Upper lobe of left lung (tissue), 6 donors: ENCODE data around the gene FBXW7. TPM values are rescaled to one million over a fixed set of nuclear protein-coding genes. Genes with fewer than 3 reads are reported as not detected.
A peak's percentile ranks its signal among the peaks of the same experiment; 100 is the strongest.

ENCODE experiments used
- ATAC-seq, 2 donors: fragments of 200-7000 bp; cut with Tn5 transposase; one replicate each; pipeline ENCODE4 v1.9.1; 2022; ENCODE audit warnings: mild to moderate bottlenecking in 2 of 2, moderate library complexity in 2 of 2; ENCODE audit not compliant: low FRiP score in 2 of 2
- DNase-seq, 2 donors: peaks; one replicate each; pipeline ENCODE4 v3.0.0-alpha.2; 2019 to 2020
- H3K27ac ChIP-seq, 4 donors: fragments of 200-600 bp; sonication (generic); one replicate each; pipeline ENCODE4 v1.5.1; 2016 to 2019
- H3K27me3 ChIP-seq, 4 donors: fragments of 200-600 bp; sonication (generic); one replicate each; pipeline ENCODE4 v1.5.1; 2017 to 2019
- H3K36me3 ChIP-seq, 4 donors: fragments of 200-600 bp; sonication (generic); one replicate each; pipeline ENCODE4 v1.5.1; 2016 to 2019
- H3K4me1 ChIP-seq, 4 donors: fragments of 200-600 bp; sonication (generic); one replicate each; pipeline ENCODE4 v1.5.1; 2018 to 2019
- H3K4me3 ChIP-seq, 4 donors: fragments of 200-600 bp; sonication (generic); one replicate each; pipeline ENCODE4 v1.5.1; 2017 to 2019; ENCODE audit warnings: mild to moderate bottlenecking in 2 of 4, moderate library complexity in 1 of 4
- H3K9me3 ChIP-seq, 4 donors: fragments of 200-600 bp; sonication (generic); one replicate each; pipeline ENCODE4 v1.5.1; 2018 to 2019
- CTCF ChIP-seq, 6 experiments: fragments of 450-650 bp in 4 of 6; fragments of 200-600 bp in 2 of 6; sonication (generic) in 2 of 6; IDR thresholded peaks; one replicate each; pipeline ENCODE4 v1.5.1; 2016 to 2019; ENCODE audit warnings: antibody characterized with exemption in 6 of 6
- EP300 ChIP-seq, 4 donors: sonication (generic); formaldehyde crosslinking; IDR thresholded peaks; one replicate each; pipeline ENCODE4 v1.5.1; 2017; ENCODE audit warnings: antibody characterized with exemption in 4 of 4, control low read depth in 2 of 4
- POLR2A ChIP-seq, 4 donors: fragments of 450-650 bp; IDR thresholded peaks; one replicate each; pipeline ENCODE4 v1.5.1; 2016 to 2017; ENCODE audit warnings: antibody characterized with exemption in 4 of 4, mild to moderate bottlenecking in 2 of 4
- POLR2AphosphoS5 ChIP-seq, 2 donors: sonication (generic); formaldehyde crosslinking; IDR thresholded peaks; one replicate each; pipeline ENCODE4 v1.5.1; 2017; ENCODE audit warnings: antibody characterized with exemption in 2 of 2
- WGBS, 2 donors: methylation state at CpG; one replicate each; pipeline ENCODE4 v1.1.5; 2017 to 2018; 5-methylcytosine and 5-hydroxymethylcytosine counted together
- total RNA-seq, 6 donors: library from RNA; depleted of rRNA in 4 of 6; stranded (reverse); fragments of >200 nt in 4 of 6; gene quantifications; one replicate each; pipeline versions ENCODE4 v1.1.0 to v1.2.1, GENCODE V29; 2016 to 2021
- donor health status: DM: no; HTN: no; CAD: no; lungs with moderate emphysema.
- donor health status: DM: no; HTN: yes; CAD: no; lungs with severe emphysema.

Gene FBXW7
- total RNA-seq, 6 donors from 2014 or later: 36.5 to 116 (median 52.5) TPM

GRCh38 chr4:152385551-152385950 is 150.3 kb downstream of the FBXW7 start:
- no peak for DNase-seq
- 19 to 38% methylated on average over 1 of the region's 1 CpG for WGBS, 2 donors
- no peak overlapping the region for H3K4me3 ChIP-seq
- no peaks in the 10 kb centered on the region for H3K27me3 ChIP-seq
- H3K4me1 ChIP-seq: peaks cover 4 to 11% (median 7%) of the 10 kb centered on the region in 4 donors
- TF ChIP-seq POLR2AphosphoS5 (IDR thresholded peaks at IDR 0.05): no peak
- TF ChIP-seq CTCF (IDR thresholded peaks at IDR 0.05): peak in 5 of 6 experiments; percentile 41 to 57 (median 49)
- H3K27ac ChIP-seq: no peak overlapping the region
- no peaks in the 10 kb centered on the region for H3K9me3 ChIP-seq
- ATAC-seq: no peak
- H3K36me3 ChIP-seq: no peaks in the 10 kb centered on the region

- H3K4me1 ChIP-seq: peaks cover 4 to 11% (median 7%) of the 10 kb centered on the region in 4 donors
Observed at GRCh38 chr4:152382057-152382785, 153.7 kb downstream of the FBXW7 start.

GRCh38 chr4:152380919-152381318 is 155.0 kb downstream of the FBXW7 start:
- DNase-seq: no peak
- Histone ChIP-seq H3K27ac (peak overlapping the region in 3 of 4 donors; percentile 5 to 46 (median 43)), H3K9me3 (no peaks in the 10 kb centered on the region), H3K4me3 (peak overlapping the region in 1 of 4 donors; percentile 18), H3K36me3 (no peaks in the 10 kb centered on the region), H3K27me3 (no peaks in the 10 kb centered on the region), H3K4me1 (peaks cover 4 to 11% (median 7%) of the 10 kb centered on the region in 4 donors)
- 90 to 94% methylated on average over 2 of the region's 2 CpGs for WGBS, 2 donors
- ATAC-seq: no peak
- TF ChIP-seq POLR2A (IDR thresholded peaks at IDR 0.05) (no peak), POLR2AphosphoS5 (IDR thresholded peaks at IDR 0.05) (no peak), EP300 (IDR thresholded peaks at IDR 0.05) (no peak), CTCF (IDR thresholded peaks at IDR 0.05) (no peak)

More at GRCh38 chr4:152382057-152382785, 153.7 kb downstream of the FBXW7 start:
- WGBS, 2 donors: 64% methylated on average over 4 of the region's 4 CpGs
- no peaks in the 10 kb centered on the region for H3K9me3 ChIP-seq
- no peaks in the 10 kb centered on the region for H3K36me3 ChIP-seq
- H3K4me3 ChIP-seq: peak overlapping the region in 2 of 4 donors; percentile 17 to 18
- no peak for TF ChIP-seq EP300 (IDR thresholded peaks at IDR 0.05)
- peak in 1 of 2 donors; percentile 22 for DNase-seq
- no peaks in the 10 kb centered on the region for H3K27me3 ChIP-seq
- H3K27ac ChIP-seq: peak overlapping the region; percentile 5 to 46 (median 36)
- no peak for ATAC-seq

GRCh38 chr4:152380185-152380584 is 155.7 kb downstream of the FBXW7 start:
- peaks cover 4 to 11% (median 7%) of the 10 kb centered on the region in 4 donors for H3K4me1 ChIP-seq
- TF ChIP-seq POLR2A (IDR thresholded peaks at IDR 0.05): no peak
- no peak for ATAC-seq
- DNase-seq: no peak
- no peaks in the 10 kb centered on the region for H3K9me3 ChIP-seq
- no peaks in the 10 kb centered on the region for H3K36me3 ChIP-seq
- H3K4me3 ChIP-seq: no peak overlapping the region
- WGBS, 2 donors: 70 to 77% methylated on average over 3 of the region's 3 CpGs
- no peak overlapping the region for H3K27ac ChIP-seq
- no peaks in the 10 kb centered on the region for H3K27me3 ChIP-seq

- 82 to 85% methylated on average over 3 of the region's 3 CpGs for whole genome bisulfite sequencing, 2 donors
- H3K27ac ChIP-seq: no peak overlapping the region
- H3K4me1 ChIP-seq: no peaks in the 10 kb centered on the region
Observed at GRCh38 chr4:152374606-152375285, 161.1 kb downstream of the FBXW7 start.

More at GRCh38 chr4:152374606-152375285, 161.1 kb downstream of the FBXW7 start:
- no peak for TF ChIP-seq POLR2A (IDR thresholded peaks at IDR 0.05)
- no peak for TF ChIP-seq EP300 (IDR thresholded peaks at IDR 0.05)
- no peak for TF ChIP-seq CTCF (IDR thresholded peaks at IDR 0.05)
- TF ChIP-seq POLR2AphosphoS5 (IDR thresholded peaks at IDR 0.05): no peak
- Histone ChIP-seq H3K4me3 (no peak overlapping the region), H3K27me3 (no peaks in the 10 kb centered on the region), H3K9me3 (no peaks in the 10 kb centered on the region), H3K36me3 (no peaks in the 10 kb centered on the region)
- DNase-seq (no peak), ATAC-seq (no peak)
